Transverse colon (tissue), 4 donors: ENCODE results near the gene CLMN. TPM values are rescaled to one million over a fixed set of nuclear protein-coding genes. Genes with fewer than 3 reads are reported as not detected.

Experiments
- DNase-seq: peaks from one replicate; pipeline ENCODE4 v3.0.0-alpha.2; 2019
- H3K27ac ChIP-seq, 4 donors: fragments of 200-600 bp; sonication (generic); 2 replicates each; pipeline ENCODE4 v1.5.1; 2016 to 2018; ENCODE audit warnings: inconsistent platforms in 4 of 4
- H3K27me3 ChIP-seq: fragments of 200-600 bp; sonication (generic); 2 replicates; pipeline ENCODE4 v1.5.1; 2017; ENCODE audit warnings: inconsistent platforms
- H3K36me3 ChIP-seq, 4 donors: fragments of 200-600 bp; sonication (generic); 2 replicates each; pipeline ENCODE4 v1.5.1; 2017 to 2019; ENCODE audit warnings: inconsistent platforms in 4 of 4
- H3K4me1 ChIP-seq, 4 donors: fragments of 200-600 bp; sonication (generic); 2 replicates each; pipeline ENCODE4 v1.5.1; 2017 to 2020; ENCODE audit warnings: inconsistent platforms in 4 of 4
- H3K4me3 ChIP-seq, 4 donors: fragments of 200-600 bp; sonication (generic); 1 replicate in 1 of 4; 2 replicates in 3 of 4; pipeline versions ENCODE4 v1.5.1 to v1.6.1; 2017 to 2019; ENCODE audit warnings: inconsistent platforms in 4 of 4
- H3K9me3 ChIP-seq, 2 donors: fragments of 200-600 bp; sonication (generic); 2 replicates each; pipeline ENCODE4 v1.5.1; 2017 to 2019; ENCODE audit warnings: inconsistent platforms in 2 of 2
- EP300 ChIP-seq: sonication (generic); formaldehyde crosslinking; IDR thresholded peaks from one replicate; pipeline ENCODE4 v1.6.1; 2017; ENCODE audit warnings: antibody characterized with exemption, low read depth
- POLR2A ChIP-seq: fragments of 450-650 bp; IDR thresholded peaks from one replicate; pipeline ENCODE4 v1.6.1; 2016; ENCODE audit warnings: antibody characterized with exemption, mild to moderate bottlenecking, moderate library complexity
- POLR2AphosphoS5 ChIP-seq, 3 donors: sonication (generic); formaldehyde crosslinking; IDR thresholded peaks; one replicate each; pipeline ENCODE4 v1.6.1; 2016; ENCODE audit warnings: antibody characterized with exemption in 3 of 3
- WGBS, 2 donors: methylation state at CpG; one replicate each; pipeline ENCODE4 v1.1.5; 2018; ENCODE audit warnings: low coverage in 1 of 2; 5-methylcytosine and 5-hydroxymethylcytosine counted together
- in situ Hi-C, 4 donors: fragments of 200-750 bp; cut with MboI; loops; one replicate each; pipeline versions ENCODE4 v1.15.0 to v1.15.1; 2017; ENCODE audit warnings: low sequenced_read_pairs in 3 of 4, low pct_ligation_motif_present in 1 of 4, low pct_unique_long_range_greater_than_20kb in 1 of 4
- intact Hi-C: fragments of 100-400 bp; cut with DNase I; formaldehyde crosslinking; loops from one replicate; pipeline ENCODE4 v1.15.1; 2023; ENCODE audit warnings: low total_unique reads
- total RNA-seq, 4 donors: library from RNA; depleted of rRNA; stranded (reverse); fragments of >200 nt; gene quantifications; one replicate each; pipeline ENCODE4 v1.1.0, GENCODE V29; 2016
- TF ChIP-seq, protein P1 (sequence below), 5 experiments: fragments of 200-600 bp in 3 of 5; fragments of 450-650 bp in 2 of 5; sonication (generic) in 3 of 5; IDR thresholded peaks; 1 replicate in 2 of 5; 2 replicates in 3 of 5; pipeline ENCODE4 v1.5.1; 2016 to 2017; ENCODE audit warnings: antibody characterized with exemption in 5 of 5, inconsistent platforms in 3 of 5, mild to moderate bottlenecking in 2 of 5, moderate library complexity in 1 of 5

Gene CLMN
- total RNA-seq, 4 donors from 2014 or later = 71.1 to 118 (median 90.1) TPM

DNA sequence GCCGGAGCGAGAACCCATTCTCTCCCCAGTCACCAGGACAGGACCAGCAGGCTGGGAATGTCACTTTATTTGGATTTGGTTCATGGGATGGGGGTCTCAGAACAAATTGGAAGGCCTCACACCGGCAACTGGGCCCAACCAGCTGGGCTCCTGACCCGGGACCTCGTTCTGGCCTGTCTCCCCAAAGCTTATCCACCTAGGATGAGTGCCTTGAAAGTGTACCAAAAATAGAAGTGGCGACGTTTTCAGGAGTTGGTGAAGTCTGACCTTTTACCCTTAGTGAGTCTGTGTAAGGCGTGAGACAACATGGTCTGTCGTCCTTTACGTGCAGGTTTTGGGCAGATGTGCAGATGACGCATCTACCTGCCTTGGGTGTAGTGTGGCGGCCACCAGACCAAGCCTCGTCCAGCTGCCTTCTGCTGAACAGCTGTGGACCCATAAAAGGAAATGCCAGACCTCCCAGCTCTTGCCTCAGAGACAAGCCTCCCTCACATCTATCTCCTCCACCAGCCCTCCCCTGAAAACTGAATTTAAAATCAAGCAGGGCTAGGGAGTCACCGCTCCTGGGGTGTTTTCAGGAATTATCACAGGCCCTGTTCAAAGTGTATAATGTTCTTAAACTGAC lies 36.6 kb upstream of the CLMN start:
- WGBS, 2 donors = 78% methylated on average over 14 of the region's 14 CpGs; no CpG with 5 or more reads in 1 of the 2 donors
- Histone ChIP-seq H3K9me3 (peaks cover 0 to 6% of the 10 kb centered on the region in 2 donors), H3K4me1 (no peaks in the 10 kb centered on the region), H3K27me3 (no peaks in the 10 kb centered on the region), H3K36me3 (no peaks in the 10 kb centered on the region), H3K4me3 (no peak overlapping the region), H3K27ac (no peak overlapping the region)
- in situ Hi-C loops = no loop called here
- TF ChIP-seq EP300 (no peak), POLR2A (no peak), POLR2AphosphoS5 (IDR thresholded peaks at IDR 0.05) (no peak)
- TF ChIP-seq, protein P1, sequence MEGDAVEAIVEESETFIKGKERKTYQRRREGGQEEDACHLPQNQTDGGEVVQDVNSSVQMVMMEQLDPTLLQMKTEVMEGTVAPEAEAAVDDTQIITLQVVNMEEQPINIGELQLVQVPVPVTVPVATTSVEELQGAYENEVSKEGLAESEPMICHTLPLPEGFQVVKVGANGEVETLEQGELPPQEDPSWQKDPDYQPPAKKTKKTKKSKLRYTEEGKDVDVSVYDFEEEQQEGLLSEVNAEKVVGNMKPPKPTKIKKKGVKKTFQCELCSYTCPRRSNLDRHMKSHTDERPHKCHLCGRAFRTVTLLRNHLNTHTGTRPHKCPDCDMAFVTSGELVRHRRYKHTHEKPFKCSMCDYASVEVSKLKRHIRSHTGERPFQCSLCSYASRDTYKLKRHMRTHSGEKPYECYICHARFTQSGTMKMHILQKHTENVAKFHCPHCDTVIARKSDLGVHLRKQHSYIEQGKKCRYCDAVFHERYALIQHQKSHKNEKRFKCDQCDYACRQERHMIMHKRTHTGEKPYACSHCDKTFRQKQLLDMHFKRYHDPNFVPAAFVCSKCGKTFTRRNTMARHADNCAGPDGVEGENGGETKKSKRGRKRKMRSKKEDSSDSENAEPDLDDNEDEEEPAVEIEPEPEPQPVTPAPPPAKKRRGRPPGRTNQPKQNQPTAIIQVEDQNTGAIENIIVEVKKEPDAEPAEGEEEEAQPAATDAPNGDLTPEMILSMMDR (IDR thresholded peaks at IDR 0.05) = no peak
- intact Hi-C loops = loop anchor here (10.0 kb wide), 1 partner anchor 1178 kb away; no protein-coding TSS in a partner anchor
- no peak for DNase-seq

DNA sequence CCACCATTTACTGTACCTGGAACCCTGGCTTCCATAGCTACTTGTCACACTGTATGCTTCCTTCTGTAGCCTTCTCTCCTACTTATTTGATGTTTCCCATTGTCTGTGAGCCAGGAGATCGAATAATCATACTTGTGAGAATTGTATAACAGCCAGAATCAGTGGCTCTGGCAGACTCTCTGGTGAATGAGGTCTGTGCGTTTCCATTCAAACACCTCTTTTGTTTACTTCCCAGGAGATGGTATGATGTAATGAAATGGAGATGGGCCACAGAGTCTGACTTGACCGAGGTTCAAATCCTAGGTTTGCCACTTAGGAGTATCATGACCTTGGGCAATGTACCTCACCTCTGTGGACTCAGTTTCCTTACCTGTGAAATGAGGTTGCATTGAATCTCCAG lies 35.7 kb upstream of the CLMN start:
- Histone ChIP-seq H3K4me3 (no peak overlapping the region), H3K36me3 (no peaks in the 10 kb centered on the region), H3K27ac (no peak overlapping the region), H3K4me1 (no peaks in the 10 kb centered on the region), H3K9me3 (peaks cover 0 to 6% of the 10 kb centered on the region in 2 donors), H3K27me3 (no peaks in the 10 kb centered on the region)
- no peak for TF ChIP-seq POLR2AphosphoS5 (IDR thresholded peaks at IDR 0.05)
- TF ChIP-seq, protein P1 (IDR thresholded peaks at IDR 0.05) = no peak
- no peak for TF ChIP-seq POLR2A
- TF ChIP-seq EP300 = no peak
- intact Hi-C loops = loop anchor here (10.0 kb wide), 1 partner anchor 1179 kb away; no protein-coding TSS in a partner anchor
- no peak for DNase-seq
- in situ Hi-C loops = no loop called here
- WGBS, 2 donors = 60 to 67% methylated on average over 1 to 3 of the region's 3 CpGs

DNA sequence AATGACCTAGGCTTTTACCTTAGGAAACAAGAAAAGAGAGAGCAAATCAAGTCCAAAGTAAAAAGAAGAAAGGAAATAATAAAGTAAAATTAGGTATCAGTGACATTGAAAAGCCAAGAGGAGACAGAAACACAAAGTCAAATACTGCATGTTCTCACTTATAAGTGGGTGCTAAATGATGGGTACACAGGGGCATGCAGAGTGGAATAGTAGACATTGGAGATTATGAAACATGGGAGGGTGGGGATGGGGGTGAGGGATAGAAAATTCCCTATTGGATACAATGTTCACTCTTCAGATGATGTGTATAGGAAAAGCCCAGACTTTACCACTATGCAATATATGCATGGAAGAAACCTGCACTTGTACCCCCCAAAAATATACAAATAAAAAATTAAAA lies 35.1 kb upstream of the CLMN start:
- Histone ChIP-seq H3K27ac (no peak overlapping the region), H3K9me3 (peaks cover 0 to 6% of the 10 kb centered on the region in 2 donors), H3K4me3 (no peak overlapping the region), H3K27me3 (no peaks in the 10 kb centered on the region), H3K36me3 (no peaks in the 10 kb centered on the region), H3K4me1 (no peaks in the 10 kb centered on the region)
- intact Hi-C loops (loop anchor here (10.0 kb wide), 1 partner anchor 1180 kb away; no protein-coding TSS in a partner anchor), in situ Hi-C loops (no loop called here)
- DNase-seq = no peak
- no peak for TF ChIP-seq POLR2A
- no peak for TF ChIP-seq POLR2AphosphoS5 (IDR thresholded peaks at IDR 0.05)
- TF ChIP-seq, protein P1 (IDR thresholded peaks at IDR 0.05) = no peak
- no peak for TF ChIP-seq EP300

DNA sequence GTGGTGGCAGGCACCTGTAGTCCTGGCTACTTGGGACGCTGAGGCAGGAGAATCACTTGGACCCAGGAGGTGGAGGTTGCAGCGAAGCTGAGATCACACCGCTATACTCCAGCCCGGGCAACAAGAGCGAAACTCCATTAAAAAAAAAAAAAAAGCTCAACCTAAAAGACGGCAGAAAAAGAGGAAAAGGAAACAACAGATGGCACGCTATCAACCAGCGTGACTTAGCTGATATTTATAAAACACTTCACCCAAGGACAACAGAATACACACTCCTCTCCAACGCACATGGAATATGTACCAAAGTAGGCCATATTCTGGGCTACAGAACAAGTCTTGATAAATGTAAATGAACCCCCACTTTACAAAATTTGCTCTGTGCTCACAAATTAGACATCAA lies 34.0 kb upstream of the CLMN start:
- no peaks in the 10 kb centered on the region for H3K36me3 ChIP-seq
- peaks cover 0 to 6% of the 10 kb centered on the region in 2 donors for H3K9me3 ChIP-seq
- no peak overlapping the region for H3K27ac ChIP-seq
- intact Hi-C loops (loop anchor here (10.0 kb wide), 1 partner anchor 1181 kb away; no protein-coding TSS in a partner anchor), in situ Hi-C loops (no loop called here)
- H3K4me1 ChIP-seq = peaks cover 0 to 6% (median 0%) of the 10 kb centered on the region in 4 donors
- H3K4me3 ChIP-seq = no peak overlapping the region
- 72 to 76% methylated on average over 9 of the region's 9 CpGs for WGBS, 2 donors
- no peak for TF ChIP-seq POLR2AphosphoS5 (IDR thresholded peaks at IDR 0.05)
- no peak for TF ChIP-seq EP300
- no peak for TF ChIP-seq POLR2A
- TF ChIP-seq, protein P1 (IDR thresholded peaks at IDR 0.05) = no peak
- no peak for DNase-seq
- no peaks in the 10 kb centered on the region for H3K27me3 ChIP-seq
